ENCODE data around the gene ZNF280C.

DNA sequence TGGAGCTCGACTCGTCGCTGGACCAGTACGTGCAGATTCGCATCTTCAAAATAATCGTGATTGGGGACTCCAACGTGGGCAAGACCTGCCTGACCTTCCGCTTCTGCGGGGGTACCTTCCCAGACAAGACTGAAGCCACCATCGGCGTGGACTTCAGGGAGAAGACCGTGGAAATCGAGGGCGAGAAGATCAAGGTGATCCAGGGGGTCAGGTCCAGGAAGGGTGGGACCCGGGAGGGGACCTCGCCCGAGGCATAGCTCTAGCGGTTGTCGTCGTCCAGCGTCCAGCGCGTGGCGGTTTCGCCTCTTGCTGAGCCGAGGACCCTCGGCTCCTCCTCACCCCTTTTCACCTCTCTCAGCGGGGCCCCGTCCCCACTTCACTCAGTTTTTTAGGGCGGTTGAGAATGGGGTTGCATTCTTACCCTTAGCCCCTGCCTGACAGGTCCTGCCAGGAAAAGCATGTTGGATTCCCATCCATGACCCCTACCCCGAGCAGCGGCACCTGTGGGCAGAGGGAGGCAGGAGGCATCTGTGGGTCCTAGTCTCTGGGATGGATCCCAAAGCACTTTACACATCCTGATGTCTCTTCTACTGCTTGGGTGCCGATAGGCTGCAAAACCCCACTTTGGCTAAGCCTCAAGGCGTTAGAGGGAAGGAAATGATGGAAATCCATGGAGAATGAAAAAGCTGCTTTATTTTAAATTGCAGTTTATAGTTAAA is 96.4 kb downstream of the ZNF280C start:
- TF ChIP-seq, protein P1, sequence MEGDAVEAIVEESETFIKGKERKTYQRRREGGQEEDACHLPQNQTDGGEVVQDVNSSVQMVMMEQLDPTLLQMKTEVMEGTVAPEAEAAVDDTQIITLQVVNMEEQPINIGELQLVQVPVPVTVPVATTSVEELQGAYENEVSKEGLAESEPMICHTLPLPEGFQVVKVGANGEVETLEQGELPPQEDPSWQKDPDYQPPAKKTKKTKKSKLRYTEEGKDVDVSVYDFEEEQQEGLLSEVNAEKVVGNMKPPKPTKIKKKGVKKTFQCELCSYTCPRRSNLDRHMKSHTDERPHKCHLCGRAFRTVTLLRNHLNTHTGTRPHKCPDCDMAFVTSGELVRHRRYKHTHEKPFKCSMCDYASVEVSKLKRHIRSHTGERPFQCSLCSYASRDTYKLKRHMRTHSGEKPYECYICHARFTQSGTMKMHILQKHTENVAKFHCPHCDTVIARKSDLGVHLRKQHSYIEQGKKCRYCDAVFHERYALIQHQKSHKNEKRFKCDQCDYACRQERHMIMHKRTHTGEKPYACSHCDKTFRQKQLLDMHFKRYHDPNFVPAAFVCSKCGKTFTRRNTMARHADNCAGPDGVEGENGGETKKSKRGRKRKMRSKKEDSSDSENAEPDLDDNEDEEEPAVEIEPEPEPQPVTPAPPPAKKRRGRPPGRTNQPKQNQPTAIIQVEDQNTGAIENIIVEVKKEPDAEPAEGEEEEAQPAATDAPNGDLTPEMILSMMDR (IDR thresholded peaks at IDR 0.05; ENCODE audit: low read depth, low read length) = no peak
- TF ChIP-seq POLR2A (IDR thresholded peaks at IDR 0.05; ENCODE audit: extremely low read depth, insufficient read length) = no peak

Measured in NB4 (cell line).